K562 (cell line): Measurements from ENCODE around the gene TBC1D5. TPM values are rescaled to one million over a fixed set of nuclear protein-coding genes. Genes with fewer than 3 reads are reported as not detected.
A peak's percentile ranks its signal among the peaks of the same experiment; 100 is the strongest.

Experiments
- ATAC-seq: fragments of 200-7000 bp; cut with Tn5 transposase; 3 replicates; pipeline ENCODE4 v1.9.1; 2020; ENCODE audit warnings: moderate library complexity
- BruUV-seq: library from RNA; stranded (reverse); fragments of 400-500 nt; replicated peaks from 2 replicates; lab custom pipeline; 2021; lab: Mats Ljungman, UMichigan
- CTCF ChIA-PET: fragments of 300-600 bp; formaldehyde crosslinking; extraction: SDS; loops from one replicate; lab custom pipeline; 2021; ENCODE audit warnings: low intra/inter-chr PET ratio; lab: Yijun Ruan, JAX
- POLR2A ChIA-PET: fragments of 300-600, 350-650 bp; sonication (Branson Sonifier 250); formaldehyde crosslinking; extraction: SDS; loops from one replicate; lab custom pipeline; 2021; ENCODE audit warnings: antibody characterized with exemption, inconsistent platforms; lab: Yijun Ruan, JAX
- DNase-seq, 4 experiments: peaks; one replicate each; pipeline versions ENCODE4 v3.0.0 to v3.0.0-alpha.2; 2011 to 2018; ENCODE audit warnings: low spot score in 3 of 4, mixed read lengths in 3 of 4; ENCODE audit errors: extremely low read depth in 1 of 4
- FAIRE-seq: peaks from 2 replicates; lab custom pipeline; 2011; peaks lifted over from hg19 to GRCh38; lab: Jason Lieb, UNC
- H2AFZ ChIP-seq: 2 replicates; pipeline ENCODE4 v1.6.0; 2011; ENCODE audit warnings: low read depth, low read length, control low read depth, inconsistent platforms
- H3K27ac ChIP-seq: fragments of 200-600 bp; 3 replicates; pipeline ENCODE4 v1.8.0; 2011; ENCODE audit warnings: low read depth, mild to moderate bottlenecking, control low read depth, inconsistent platforms, low read length, moderate library complexity, mixed read lengths; ENCODE audit errors: extremely low read depth
- H3K27me3 ChIP-seq, 2 experiments: fragments of 300-600 bp in 1 of 2; 2 replicates in 1 of 2; 3 replicates in 1 of 2; pipeline versions ENCODE4 v1.6.0 to v1.8.0; 2011; ENCODE audit warnings: inconsistent platforms in 2 of 2, low read length in 2 of 2, mild to moderate bottlenecking in 1 of 2, mixed read lengths in 1 of 2, moderate library complexity in 1 of 2; ENCODE audit not compliant: control insufficient read depth in 2 of 2, insufficient read depth in 2 of 2
- H3K36me3 ChIP-seq: fragments of 300-600 bp; 3 replicates; pipeline ENCODE4 v1.8.0; 2011; ENCODE audit warnings: mild to moderate bottlenecking, low read length, inconsistent platforms; ENCODE audit not compliant: control insufficient read depth, insufficient read depth
- H3K4me1 ChIP-seq, 2 experiments: fragments of 200-600 bp in 1 of 2; replicated peaks in 1 of 2; 2 replicates in 1 of 2; 3 replicates in 1 of 2; pipeline versions ENCODE4 v1.5.1 to v1.8.0; 2011; ENCODE audit warnings: inconsistent platforms in 2 of 2, low read length in 2 of 2, mild to moderate bottlenecking in 1 of 2, mixed read lengths in 1 of 2, moderate library complexity in 1 of 2; ENCODE audit not compliant: control insufficient read depth in 2 of 2, insufficient read depth in 2 of 2
- H3K4me2 ChIP-seq: 2 replicates; pipeline ENCODE4 v1.6.1; 2011; ENCODE audit warnings: low read length, control low read depth, inconsistent platforms, mixed read lengths; ENCODE audit not compliant: insufficient read depth
- H3K4me3 ChIP-seq: fragments of 200-600 bp; sonication (generic), shearing (Covaris generic); 2 replicates; pipeline ENCODE4 v1.5.1; 2016; ENCODE audit warnings: control low read depth, inconsistent platforms
- H3K79me2 ChIP-seq: fragments of 200-600 bp; 3 replicates; pipeline ENCODE4 v1.8.0; 2011; ENCODE audit warnings: low read length, inconsistent platforms; ENCODE audit not compliant: control insufficient read depth, insufficient read depth
- H3K9ac ChIP-seq, 2 experiments: 2 replicates each; pipeline versions ENCODE4 v1.6.0 to v1.6.1; 2011; ENCODE audit warnings: low read depth in 2 of 2, low read length in 2 of 2, control low read depth in 1 of 2, inconsistent platforms in 1 of 2, mild to moderate bottlenecking in 1 of 2, mixed read lengths in 1 of 2; ENCODE audit not compliant: insufficient read depth in 1 of 2
- H3K9me1 ChIP-seq: one replicate; pipeline ENCODE4 v1.6.0; 2011; ENCODE audit warnings: inconsistent platforms, mild to moderate bottlenecking, low read length, moderate library complexity; ENCODE audit not compliant: control insufficient read depth, insufficient read depth
- H3K9me3 ChIP-seq: replicated peaks from 2 replicates; pipeline ENCODE4 v1.5.1; 2011; ENCODE audit warnings: low read depth, low read length, inconsistent platforms; ENCODE audit not compliant: control insufficient read depth, insufficient read depth
- H4K20me1 ChIP-seq: replicated peaks from 2 replicates; pipeline ENCODE4 v1.6.1; 2011; ENCODE audit warnings: low read length, inconsistent platforms, mixed read lengths; ENCODE audit not compliant: control insufficient read depth, insufficient read depth
- CBX2 ChIP-seq: fragments of 200-600 bp; sonication (generic); IDR thresholded peaks from one replicate; pipeline ENCODE4 v1.6.1; 2012; ENCODE audit warnings: mild to moderate bottlenecking, low read length, inconsistent platforms; ENCODE audit not compliant: insufficient read depth, poor library complexity, severe bottlenecking
- KLF10 ChIP-seq: fragments of 250-450 bp; sonication (Bioruptor Pico); IDR thresholded peaks from 2 replicates; pipeline ENCODE4 v1.6.1; 2021; ENCODE audit warnings: matching md5 sums
- ZNF280A ChIP-seq: fragments of 450-650 bp; IDR thresholded peaks from 2 replicates; pipeline ENCODE4 v1.6.1; 2018; ENCODE audit warnings: mild to moderate bottlenecking, low read depth; ENCODE audit not compliant: partially characterized antibody
- WGBS: fragments of 100-300 bp; shearing (Covaris generic); methylation state at CpG from one replicate; pipeline ENCODE4 v1.1.6; 2016; ENCODE audit warnings: low coverage, mixed read lengths; ENCODE audit not compliant: insufficient coverage; ENCODE audit errors: missing lambda C conversion rate; 5-methylcytosine and 5-hydroxymethylcytosine counted together
- in situ Hi-C: fragments of 300-500 bp; cut with MboI; formaldehyde crosslinking; loops from 4 replicates; pipeline ENCODE4 v1.15.0; 2018; ENCODE audit warnings: inconsistent platforms, mixed read lengths
- intact Hi-C: fragments of 100-400 bp; cut with micrococcal nuclease; formaldehyde crosslinking; loops from 2 replicates; pipeline ENCODE4 v1.14.2; 2022
- polyA plus RNA-seq, 8 experiments: library from polyadenylated mRNA; depleted of rRNA in 4 of 8; stranded (reverse) in 5 of 8; unstranded in 3 of 8; fragments of >200 nt; fragmentation: Nextera tagmentation in 2 of 8; fragmentation: Illumina TruSeq in 1 of 8; extraction: Ambion mirVana in 2 of 8; extraction: Trizol in 1 of 8; gene quantifications; 2 replicates each; pipeline versions ENCODE4 v1.2.1 to v1.2.3, GENCODE V29; 2011 to 2014; ENCODE audit warnings: inconsistent platforms in 1 of 8, missing spikeins in 1 of 8
- total RNA-seq, 7 experiments: library from RNA; depleted of rRNA in 6 of 7; stranded (reverse); fragments of >200 nt in 6 of 7; fragmentation: Illumina TruSeq in 2 of 7; extraction: Trizol in 2 of 7; gene quantifications; 2 replicates each; pipeline versions ENCODE4 v1.2.1 to v1.2.3, GENCODE V29; 2011 to 2021; ENCODE audit warnings: low replicate concordance in 1 of 7
- TF ChIP-seq, protein P1 (sequence below), 3 experiments: IDR thresholded peaks in 2 of 3; conservative IDR thresholded peaks in 1 of 3; 2 replicates each; pipeline ENCODE4 v1.5.1; 2011 to 2012; ENCODE audit warnings: low read length in 3 of 3, mild to moderate bottlenecking in 3 of 3, control low read depth in 2 of 3, improper control_type of control experiment in 1 of 3, inconsistent platforms in 1 of 3, low read depth in 1 of 3, mixed read lengths in 1 of 3, moderate library complexity in 1 of 3; ENCODE audit not compliant: insufficient read depth in 2 of 3
- TF ChIP-seq, protein P2 (sequence below): fragments of 450-650 bp; IDR thresholded peaks from 2 replicates; pipeline ENCODE4 v1.6.1; 2016; ENCODE audit warnings: low read depth

Gene TBC1D5
- total and polyA plus RNA-seq, 9 of the 15 experiments (the other 6 are each of a cell fraction or from before 2014, with no cell fraction given) = 2.9 to 38.1 (median 25.6) TPM

GRCh38 chr3:17544632-17545031 lies 197.8 kb downstream of the TBC1D5 start:
- TF ChIP-seq ZNF280A (no peak), CBX2 (no peak), KLF10 (CRISPR knock-in tag) (no peak)
- TF ChIP-seq, protein P1, sequence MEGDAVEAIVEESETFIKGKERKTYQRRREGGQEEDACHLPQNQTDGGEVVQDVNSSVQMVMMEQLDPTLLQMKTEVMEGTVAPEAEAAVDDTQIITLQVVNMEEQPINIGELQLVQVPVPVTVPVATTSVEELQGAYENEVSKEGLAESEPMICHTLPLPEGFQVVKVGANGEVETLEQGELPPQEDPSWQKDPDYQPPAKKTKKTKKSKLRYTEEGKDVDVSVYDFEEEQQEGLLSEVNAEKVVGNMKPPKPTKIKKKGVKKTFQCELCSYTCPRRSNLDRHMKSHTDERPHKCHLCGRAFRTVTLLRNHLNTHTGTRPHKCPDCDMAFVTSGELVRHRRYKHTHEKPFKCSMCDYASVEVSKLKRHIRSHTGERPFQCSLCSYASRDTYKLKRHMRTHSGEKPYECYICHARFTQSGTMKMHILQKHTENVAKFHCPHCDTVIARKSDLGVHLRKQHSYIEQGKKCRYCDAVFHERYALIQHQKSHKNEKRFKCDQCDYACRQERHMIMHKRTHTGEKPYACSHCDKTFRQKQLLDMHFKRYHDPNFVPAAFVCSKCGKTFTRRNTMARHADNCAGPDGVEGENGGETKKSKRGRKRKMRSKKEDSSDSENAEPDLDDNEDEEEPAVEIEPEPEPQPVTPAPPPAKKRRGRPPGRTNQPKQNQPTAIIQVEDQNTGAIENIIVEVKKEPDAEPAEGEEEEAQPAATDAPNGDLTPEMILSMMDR (IDR thresholded peaks at IDR 0.05 in 2 of 3, conservative IDR thresholded peaks at IDR 0.05 in 1 of 3; ENCODE audit: insufficient read depth in 2 of 3, low read depth in 1 of 3, low read length in 3 of 3) = peak in 1 of 3 experiments; percentile 30; a peak in 2 of 6 replicates
- TF ChIP-seq, protein P2, sequence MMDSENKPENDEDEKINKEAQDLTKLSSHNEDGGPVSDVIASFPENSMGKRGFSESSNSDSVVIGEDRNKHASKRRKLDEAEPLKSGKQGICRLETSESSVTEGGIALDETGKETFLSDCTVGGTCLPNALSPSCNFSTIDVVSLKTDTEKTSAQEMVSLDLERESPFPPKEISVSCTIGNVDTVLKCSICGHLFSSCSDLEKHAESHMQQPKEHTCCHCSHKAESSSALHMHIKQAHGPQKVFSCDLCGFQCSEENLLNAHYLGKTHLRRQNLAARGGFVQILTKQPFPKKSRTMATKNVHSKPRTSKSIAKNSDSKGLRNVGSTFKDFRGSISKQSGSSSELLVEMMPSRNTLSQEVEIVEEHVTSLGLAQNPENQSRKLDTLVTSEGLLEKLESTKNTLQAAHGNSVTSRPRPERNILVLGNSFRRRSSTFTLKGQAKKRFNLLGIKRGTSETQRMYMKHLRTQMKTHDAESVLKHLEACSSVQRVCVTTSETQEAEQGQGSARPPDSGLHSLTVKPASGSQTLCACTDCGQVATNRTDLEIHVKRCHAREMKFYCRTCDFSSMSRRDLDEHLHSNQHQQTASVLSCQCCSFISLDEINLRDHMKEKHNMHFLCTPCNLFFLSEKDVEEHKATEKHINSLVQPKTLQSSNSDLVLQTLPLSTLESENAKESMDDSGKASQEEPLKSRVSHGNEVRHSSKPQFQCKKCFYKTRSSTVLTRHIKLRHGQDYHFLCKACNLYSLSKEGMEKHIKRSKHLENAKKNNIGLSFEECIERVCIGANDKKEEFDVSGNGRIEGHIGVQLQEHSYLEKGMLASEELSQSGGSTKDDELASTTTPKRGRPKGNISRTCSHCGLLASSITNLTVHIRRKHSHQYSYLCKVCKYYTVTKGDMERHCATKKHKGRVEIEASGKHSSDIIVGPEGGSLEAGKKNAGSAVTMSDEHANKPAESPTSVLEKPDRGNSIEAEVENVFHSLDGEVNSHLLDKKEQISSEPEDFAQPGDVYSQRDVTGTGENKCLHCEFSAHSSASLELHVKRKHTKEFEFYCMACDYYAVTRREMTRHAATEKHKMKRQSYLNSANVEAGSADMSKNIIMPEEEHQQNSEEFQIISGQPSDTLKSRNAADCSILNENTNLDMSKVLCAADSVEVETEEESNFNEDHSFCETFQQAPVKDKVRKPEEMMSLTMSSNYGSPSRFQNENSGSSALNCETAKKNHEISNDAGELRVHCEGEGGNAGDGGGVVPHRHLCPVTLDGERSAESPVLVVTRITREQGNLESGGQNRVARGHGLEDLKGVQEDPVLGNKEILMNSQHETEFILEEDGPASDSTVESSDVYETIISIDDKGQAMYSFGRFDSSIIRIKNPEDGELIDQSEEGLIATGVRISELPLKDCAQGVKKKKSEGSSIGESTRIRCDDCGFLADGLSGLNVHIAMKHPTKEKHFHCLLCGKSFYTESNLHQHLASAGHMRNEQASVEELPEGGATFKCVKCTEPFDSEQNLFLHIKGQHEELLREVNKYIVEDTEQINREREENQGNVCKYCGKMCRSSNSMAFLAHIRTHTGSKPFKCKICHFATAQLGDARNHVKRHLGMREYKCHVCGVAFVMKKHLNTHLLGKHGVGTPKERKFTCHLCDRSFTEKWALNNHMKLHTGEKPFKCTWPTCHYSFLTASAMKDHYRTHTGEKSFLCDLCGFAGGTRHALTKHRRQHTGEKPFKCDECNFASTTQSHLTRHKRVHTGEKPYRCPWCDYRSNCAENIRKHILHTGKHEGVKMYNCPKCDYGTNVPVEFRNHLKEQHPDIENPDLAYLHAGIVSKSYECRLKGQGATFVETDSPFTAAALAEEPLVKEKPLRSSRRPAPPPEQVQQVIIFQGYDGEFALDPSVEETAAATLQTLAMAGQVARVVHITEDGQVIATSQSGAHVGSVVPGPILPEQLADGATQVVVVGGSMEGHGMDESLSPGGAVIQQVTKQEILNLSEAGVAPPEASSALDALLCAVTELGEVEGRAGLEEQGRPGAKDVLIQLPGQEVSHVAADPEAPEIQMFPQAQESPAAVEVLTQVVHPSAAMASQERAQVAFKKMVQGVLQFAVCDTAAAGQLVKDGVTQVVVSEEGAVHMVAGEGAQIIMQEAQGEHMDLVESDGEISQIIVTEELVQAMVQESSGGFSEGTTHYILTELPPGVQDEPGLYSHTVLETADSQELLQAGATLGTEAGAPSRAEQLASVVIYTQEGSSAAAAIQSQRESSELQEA = no peak
- Histone ChIP-seq H3K36me3 (no peaks in the 10 kb centered on the region), H3K4me1 (no peaks in the 10 kb centered on the region), H3K27me3 (no peaks in the 10 kb centered on the region), H4K20me1 (no peaks in the 10 kb centered on the region), H3K4me2 (no peak overlapping the region), H3K27ac (no peak overlapping the region), H3K79me2 (no peaks in the 10 kb centered on the region), H3K4me3 (no peak overlapping the region), H3K9me3 (no peaks in the 10 kb centered on the region), H2AFZ (no peak overlapping the region), H3K9ac (no peak overlapping the region), H3K9me1 (no peaks in the 10 kb centered on the region)
- ATAC-seq (no peak), DNase-seq (no peak), FAIRE-seq (no peak)
- 91% methylated on average over 2 of the region's 2 CpGs for WGBS
- no TSS peak for BruUV-seq
- CTCF ChIA-PET = no interaction called here
- POLR2A ChIA-PET = no interaction called here
- intact Hi-C loops = no loop called here
- in situ Hi-C loops = no loop called here
